Stomach (tissue), 4 donors: ENCODE measurements around the gene SYCE3.

Source experiments
- POLR2AphosphoS5 ChIP-seq, 3 donors: sonication (generic); formaldehyde crosslinking; IDR thresholded peaks; one replicate each; pipeline ENCODE4 v1.6.1; 2016; ENCODE audit warnings: antibody characterized with exemption in 3 of 3
- TF ChIP-seq, protein P1 (sequence below), 7 experiments: fragments of 450-650 bp in 4 of 7; fragments of 200-600 bp in 3 of 7; sonication (generic) in 3 of 7; IDR thresholded peaks; one replicate each; pipeline ENCODE4 v1.5.1; 2016 to 2019; ENCODE audit warnings: antibody characterized with exemption in 7 of 7, control low read depth in 2 of 7, mild to moderate bottlenecking in 1 of 7

- TF ChIP-seq, protein P1, sequence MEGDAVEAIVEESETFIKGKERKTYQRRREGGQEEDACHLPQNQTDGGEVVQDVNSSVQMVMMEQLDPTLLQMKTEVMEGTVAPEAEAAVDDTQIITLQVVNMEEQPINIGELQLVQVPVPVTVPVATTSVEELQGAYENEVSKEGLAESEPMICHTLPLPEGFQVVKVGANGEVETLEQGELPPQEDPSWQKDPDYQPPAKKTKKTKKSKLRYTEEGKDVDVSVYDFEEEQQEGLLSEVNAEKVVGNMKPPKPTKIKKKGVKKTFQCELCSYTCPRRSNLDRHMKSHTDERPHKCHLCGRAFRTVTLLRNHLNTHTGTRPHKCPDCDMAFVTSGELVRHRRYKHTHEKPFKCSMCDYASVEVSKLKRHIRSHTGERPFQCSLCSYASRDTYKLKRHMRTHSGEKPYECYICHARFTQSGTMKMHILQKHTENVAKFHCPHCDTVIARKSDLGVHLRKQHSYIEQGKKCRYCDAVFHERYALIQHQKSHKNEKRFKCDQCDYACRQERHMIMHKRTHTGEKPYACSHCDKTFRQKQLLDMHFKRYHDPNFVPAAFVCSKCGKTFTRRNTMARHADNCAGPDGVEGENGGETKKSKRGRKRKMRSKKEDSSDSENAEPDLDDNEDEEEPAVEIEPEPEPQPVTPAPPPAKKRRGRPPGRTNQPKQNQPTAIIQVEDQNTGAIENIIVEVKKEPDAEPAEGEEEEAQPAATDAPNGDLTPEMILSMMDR (IDR thresholded peaks at IDR 0.05), result no peak
- TF ChIP-seq POLR2AphosphoS5 (IDR thresholded peaks at IDR 0.05), result no peak
These were observed 45.0 kb downstream of the SYCE3 start for GRCh38 chr22:50517495-50518260.
